Kidney epithelial cell (primary cell): ENCODE data around the gene ANKRD45. TPM values are rescaled to one million over a fixed set of nuclear protein-coding genes. Genes with fewer than 3 reads are reported as not detected.
"Not testable (repeated sequence)": the region's sequence is repeated elsewhere in the genome, so short reads cannot be mapped to it uniquely, and the experiment has no call there.

Experiments used
- DNase-seq: peaks from one replicate; pipeline ENCODE4 v3.0.0-alpha.2; 2010; ENCODE audit warnings: low read depth
- H3K27me3 ChIP-seq: 2 replicates; pipeline ENCODE4 v1.6.0; 2011; ENCODE audit warnings: low read length; ENCODE audit not compliant: control insufficient read depth, insufficient read depth
- H3K36me3 ChIP-seq: 2 replicates; pipeline ENCODE4 v1.5.1; 2011; ENCODE audit warnings: low read length; ENCODE audit not compliant: control insufficient read depth, insufficient read depth
- H3K4me3 ChIP-seq: 2 replicates; pipeline ENCODE4 v1.5.1; 2011; ENCODE audit warnings: low read depth, mild to moderate bottlenecking, control low read depth, low read length
- CTCF ChIP-seq: IDR thresholded peaks from 2 replicates; pipeline ENCODE4 v1.5.1; 2011; ENCODE audit warnings: mild to moderate bottlenecking, moderate library complexity, low read length, control low read depth, inconsistent platforms; ENCODE audit not compliant: insufficient read depth, poor library complexity, severe bottlenecking
- total RNA-seq: library from RNA; depleted of rRNA; stranded (reverse); fragments of >200 nt; gene quantifications from 2 replicates; pipeline ENCODE4 v1.2.3, GENCODE V29; 2015

The ANKRD45 gene
- total RNA-seq, 1 donor from 2014 or later: 0.67 TPM

DNA sequence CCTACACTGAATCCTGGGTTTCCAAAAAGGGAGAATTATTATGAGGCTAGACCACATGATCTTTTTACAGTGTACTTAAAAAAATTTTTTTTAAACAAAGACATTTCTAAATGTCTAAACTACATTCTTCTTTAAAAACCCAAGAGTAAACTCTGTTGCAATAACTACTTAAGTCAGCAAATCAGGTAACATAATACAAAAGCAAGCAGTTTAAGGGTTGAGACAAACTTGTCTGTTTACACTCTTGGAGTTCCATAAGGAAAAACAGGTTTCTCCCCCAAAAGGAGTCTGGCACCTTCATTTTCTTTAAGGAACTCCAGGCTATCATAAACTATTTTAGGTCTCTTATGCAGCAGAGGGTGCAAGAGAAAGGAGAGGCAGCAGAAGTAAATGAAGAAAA is 12.5 kb upstream of the ANKRD45 start:
- TF ChIP-seq CTCF: no peak
- Histone ChIP-seq H3K36me3 (no peaks in the 10 kb centered on the region), H3K4me3 (no peak overlapping the region), H3K27me3 (no peaks in the 10 kb centered on the region)
- DNase-seq: no peak

DNA sequence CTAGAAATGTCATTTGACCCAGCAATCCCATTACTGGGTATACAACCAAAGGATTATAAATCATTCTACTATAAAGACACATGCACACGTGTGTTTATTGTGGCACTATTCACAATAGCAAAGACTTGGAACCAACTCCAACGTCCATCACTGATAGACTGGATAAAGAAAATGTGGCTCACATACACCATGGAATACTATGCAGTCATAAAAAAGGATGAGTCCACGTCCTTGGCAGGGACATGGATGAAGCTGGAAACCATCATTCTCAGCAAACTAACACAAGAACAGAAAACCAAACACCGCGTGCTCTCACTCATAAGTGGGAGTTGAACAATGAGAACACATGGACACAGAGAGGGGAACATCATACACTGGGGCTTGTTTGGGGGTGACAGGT is 10.5 kb upstream of the ANKRD45 start:
- not testable (repeated sequence) for DNase-seq, H3K4me3 ChIP-seq, H3K36me3 ChIP-seq, H3K27me3 ChIP-seq

DNA sequence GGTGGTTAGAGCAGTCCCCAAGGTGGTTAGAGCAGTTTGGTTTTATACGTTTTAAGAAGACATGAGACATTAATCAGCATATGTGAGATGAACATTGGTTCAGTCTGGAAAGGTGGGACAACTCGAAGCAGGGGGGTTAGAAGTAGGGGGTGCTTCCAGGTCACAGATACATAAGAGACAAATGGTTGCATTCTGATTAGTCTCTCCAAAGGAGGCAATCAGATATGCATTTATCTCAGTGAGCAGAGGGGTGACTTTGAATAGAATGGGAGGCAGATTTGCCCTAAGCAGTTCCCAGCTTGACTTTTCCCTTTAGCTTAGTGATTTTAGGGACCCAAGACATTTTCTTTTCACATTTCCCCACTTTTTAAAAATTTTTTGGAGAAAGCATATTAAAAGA is 4.8 kb upstream of the ANKRD45 start:
- H3K36me3 ChIP-seq, H3K27me3 ChIP-seq, DNase-seq, H3K4me3 ChIP-seq: not testable (repeated sequence)

- no peak for TF ChIP-seq CTCF
- Histone ChIP-seq H3K4me3 (no peak overlapping the region), H3K36me3 (no peaks in the 10 kb centered on the region), H3K27me3 (no peaks in the 10 kb centered on the region)
- DNase-seq: no peak
These were observed 3.0 kb downstream of the ANKRD45 start for GRCh38 chr1:173666646-173667045.

DNA sequence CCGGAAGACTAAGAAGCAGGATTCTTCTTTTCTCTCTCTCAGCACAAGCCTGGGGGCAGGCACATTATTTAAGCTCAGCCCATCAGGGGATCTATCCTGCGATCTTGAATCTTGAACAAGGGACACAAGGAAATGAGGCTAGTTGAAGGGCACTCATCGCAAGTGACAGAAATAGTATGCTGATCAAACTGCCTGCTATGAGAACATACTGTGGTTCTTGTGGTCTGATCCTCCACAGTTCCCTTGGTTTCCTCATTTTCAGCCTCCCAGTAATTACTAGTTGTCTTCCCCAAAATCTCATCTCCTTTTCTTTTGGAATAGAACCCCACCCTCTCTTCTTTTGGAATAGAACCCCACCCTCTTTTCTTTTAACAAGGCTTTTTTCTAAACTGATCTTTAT is 6.5 kb downstream of the ANKRD45 start:
- Histone ChIP-seq H3K36me3 (no peaks in the 10 kb centered on the region), H3K27me3 (no peaks in the 10 kb centered on the region), H3K4me3 (no peak overlapping the region)
- DNase-seq: no peak
- TF ChIP-seq CTCF: no peak

- Histone ChIP-seq H3K27me3 (no peaks in the 10 kb centered on the region), H3K4me3 (no peak overlapping the region), H3K36me3 (no peaks in the 10 kb centered on the region)
- no peak for DNase-seq
- no peak for TF ChIP-seq CTCF
These were observed 7.9 kb downstream of the ANKRD45 start for GRCh38 chr1:173661763-173662162.

DNA sequence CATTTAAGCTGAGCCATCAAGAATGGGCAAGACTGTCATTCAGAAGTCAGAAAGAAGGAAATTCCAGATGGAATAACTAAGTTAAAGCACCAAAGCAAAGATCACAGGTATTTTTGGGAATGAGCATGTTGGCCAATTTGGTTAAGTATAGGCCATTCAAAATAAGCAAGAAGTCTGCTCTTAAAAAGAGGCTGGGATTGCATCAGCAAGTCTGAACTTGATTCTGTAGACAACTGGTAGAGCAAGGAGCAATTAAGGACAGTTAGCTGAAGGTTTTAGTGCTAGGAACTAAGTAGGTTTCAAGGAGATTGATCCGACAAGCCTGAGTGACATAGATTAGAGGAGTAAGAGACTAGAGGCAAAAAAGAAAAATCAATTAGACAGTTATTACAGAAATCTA is 8.4 kb downstream of the ANKRD45 start:
- Histone ChIP-seq H3K36me3 (no peaks in the 10 kb centered on the region), H3K27me3 (no peaks in the 10 kb centered on the region), H3K4me3 (no peak overlapping the region)
- TF ChIP-seq CTCF: no peak
- DNase-seq: no peak
